Measurements from ENCODE around the gene SPIC. TPM values are rescaled to one million over a fixed set of nuclear protein-coding genes. Genes with fewer than 3 reads are reported as not detected.

SPIC gene
- total RNA-seq, 1 experiment from 2014 or later, result not detected

DNA sequence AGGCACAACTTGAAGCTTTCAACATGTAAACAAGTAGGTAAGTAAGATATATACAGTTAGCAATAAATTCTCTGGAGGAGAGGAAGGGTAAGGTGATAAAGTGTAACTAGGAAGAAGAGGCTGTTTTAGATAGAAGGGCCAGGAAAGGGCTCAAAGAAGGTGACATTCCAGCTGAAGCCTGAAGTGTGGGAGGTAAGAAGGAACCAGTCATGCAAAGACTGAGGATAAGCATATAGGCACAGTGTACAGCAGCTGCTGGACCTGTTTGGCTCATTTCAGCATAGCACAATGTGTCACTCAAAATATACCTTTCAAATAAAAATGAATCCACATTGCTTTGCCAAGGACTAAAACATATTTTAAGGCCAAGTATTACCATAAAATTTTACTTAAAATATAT is 39.0 kb upstream of the SPIC start:
- no TSS peak for BruUV-seq (replicated peaks)
- DNase-seq (ENCODE audit: low read depth, low spot score), result no peak

DNA sequence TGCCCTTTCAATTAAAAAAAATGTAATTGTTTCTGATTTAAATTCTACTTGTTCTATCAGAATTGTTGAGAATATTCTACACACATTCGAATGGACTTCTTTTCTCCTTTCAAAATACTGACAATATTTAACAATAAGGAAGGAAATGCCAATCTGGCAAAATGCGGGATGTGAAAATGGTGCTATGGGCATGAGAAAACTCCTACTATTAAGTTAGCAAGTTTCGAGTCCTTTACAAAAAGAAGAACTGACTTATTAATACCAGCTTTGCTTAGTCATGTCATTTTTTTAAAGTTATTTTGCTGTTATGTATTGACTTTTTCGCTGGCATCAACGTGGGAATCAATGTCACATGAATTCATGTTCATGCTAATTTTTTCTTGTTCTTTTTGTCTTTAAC is 35.9 kb upstream of the SPIC start:
- TF ChIP-seq, protein P1, sequence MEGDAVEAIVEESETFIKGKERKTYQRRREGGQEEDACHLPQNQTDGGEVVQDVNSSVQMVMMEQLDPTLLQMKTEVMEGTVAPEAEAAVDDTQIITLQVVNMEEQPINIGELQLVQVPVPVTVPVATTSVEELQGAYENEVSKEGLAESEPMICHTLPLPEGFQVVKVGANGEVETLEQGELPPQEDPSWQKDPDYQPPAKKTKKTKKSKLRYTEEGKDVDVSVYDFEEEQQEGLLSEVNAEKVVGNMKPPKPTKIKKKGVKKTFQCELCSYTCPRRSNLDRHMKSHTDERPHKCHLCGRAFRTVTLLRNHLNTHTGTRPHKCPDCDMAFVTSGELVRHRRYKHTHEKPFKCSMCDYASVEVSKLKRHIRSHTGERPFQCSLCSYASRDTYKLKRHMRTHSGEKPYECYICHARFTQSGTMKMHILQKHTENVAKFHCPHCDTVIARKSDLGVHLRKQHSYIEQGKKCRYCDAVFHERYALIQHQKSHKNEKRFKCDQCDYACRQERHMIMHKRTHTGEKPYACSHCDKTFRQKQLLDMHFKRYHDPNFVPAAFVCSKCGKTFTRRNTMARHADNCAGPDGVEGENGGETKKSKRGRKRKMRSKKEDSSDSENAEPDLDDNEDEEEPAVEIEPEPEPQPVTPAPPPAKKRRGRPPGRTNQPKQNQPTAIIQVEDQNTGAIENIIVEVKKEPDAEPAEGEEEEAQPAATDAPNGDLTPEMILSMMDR (IDR thresholded peaks at IDR 0.05), result no peak
- no peak for TF ChIP-seq POLR2AphosphoS5 (IDR thresholded peaks at IDR 0.05; ENCODE audit: low read depth, low read length)
- no peak for TF ChIP-seq TCF7L2 (IDR thresholded peaks at IDR 0.05; ENCODE audit: low read depth, low read length)
- DNase-seq (ENCODE audit: low read depth, low spot score) (no peak), ATAC-seq (no peak)
- POLR2A ChIA-PET, result no interaction called here
- Histone ChIP-seq H3K4me1 (ENCODE audit: control insufficient read depth, insufficient read depth, low read length) (no peaks in the 10 kb centered on the region), H3K9me3 (ENCODE audit: control insufficient read depth, insufficient read depth, low read depth, low read length) (no peaks in the 10 kb centered on the region), H3K4me3 (ENCODE audit: low read depth in 2 of 2, low read length in 2 of 2) (no peak overlapping the region), H3K27me3 (ENCODE audit: control insufficient read depth, insufficient read depth, low read length) (no peaks in the 10 kb centered on the region), H3K36me3 (ENCODE audit: control insufficient read depth, insufficient read depth, low read length) (no peaks in the 10 kb centered on the region), H3K27ac (ENCODE audit: low read length) (no peak overlapping the region)
- CTCF ChIA-PET, result no interaction called here
- no TSS peak for BruUV-seq (replicated peaks)
- in situ Hi-C loops (cut with HindIII; ENCODE audit: low pct_unique_long_range_greater_than_20kb, low sequenced_read_pairs) (no loop called here), intact Hi-C loops (cut with micrococcal nuclease; ENCODE audit: unreplicated experiment) (no loop called here)

More for the DNA sequence above, 39.0 kb upstream of the SPIC start:
- Histone ChIP-seq H3K27ac (ENCODE audit: low read length) (no peak overlapping the region), H3K36me3 (ENCODE audit: control insufficient read depth, insufficient read depth, low read length) (no peaks in the 10 kb centered on the region), H3K9me3 (ENCODE audit: control insufficient read depth, insufficient read depth, low read depth, low read length) (no peaks in the 10 kb centered on the region), H3K4me3 (ENCODE audit: low read depth in 2 of 2, low read length in 2 of 2) (no peak overlapping the region), H3K4me1 (ENCODE audit: control insufficient read depth, insufficient read depth, low read length) (no peaks in the 10 kb centered on the region), H3K27me3 (ENCODE audit: control insufficient read depth, insufficient read depth, low read length) (no peaks in the 10 kb centered on the region)
- ATAC-seq, result no peak
- TF ChIP-seq, protein P1 (IDR thresholded peaks at IDR 0.05), result no peak
- no peak for TF ChIP-seq SIN3A (IDR thresholded peaks at IDR 0.05; ENCODE audit: borderline replicate concordance, insufficient read depth, low read depth, low read length)
- no peak for TF ChIP-seq POLR2AphosphoS5 (IDR thresholded peaks at IDR 0.05; ENCODE audit: low read depth, low read length)
- no peak for TF ChIP-seq TCF7L2 (IDR thresholded peaks at IDR 0.05; ENCODE audit: low read depth, low read length)
- TF ChIP-seq, protein P2, sequence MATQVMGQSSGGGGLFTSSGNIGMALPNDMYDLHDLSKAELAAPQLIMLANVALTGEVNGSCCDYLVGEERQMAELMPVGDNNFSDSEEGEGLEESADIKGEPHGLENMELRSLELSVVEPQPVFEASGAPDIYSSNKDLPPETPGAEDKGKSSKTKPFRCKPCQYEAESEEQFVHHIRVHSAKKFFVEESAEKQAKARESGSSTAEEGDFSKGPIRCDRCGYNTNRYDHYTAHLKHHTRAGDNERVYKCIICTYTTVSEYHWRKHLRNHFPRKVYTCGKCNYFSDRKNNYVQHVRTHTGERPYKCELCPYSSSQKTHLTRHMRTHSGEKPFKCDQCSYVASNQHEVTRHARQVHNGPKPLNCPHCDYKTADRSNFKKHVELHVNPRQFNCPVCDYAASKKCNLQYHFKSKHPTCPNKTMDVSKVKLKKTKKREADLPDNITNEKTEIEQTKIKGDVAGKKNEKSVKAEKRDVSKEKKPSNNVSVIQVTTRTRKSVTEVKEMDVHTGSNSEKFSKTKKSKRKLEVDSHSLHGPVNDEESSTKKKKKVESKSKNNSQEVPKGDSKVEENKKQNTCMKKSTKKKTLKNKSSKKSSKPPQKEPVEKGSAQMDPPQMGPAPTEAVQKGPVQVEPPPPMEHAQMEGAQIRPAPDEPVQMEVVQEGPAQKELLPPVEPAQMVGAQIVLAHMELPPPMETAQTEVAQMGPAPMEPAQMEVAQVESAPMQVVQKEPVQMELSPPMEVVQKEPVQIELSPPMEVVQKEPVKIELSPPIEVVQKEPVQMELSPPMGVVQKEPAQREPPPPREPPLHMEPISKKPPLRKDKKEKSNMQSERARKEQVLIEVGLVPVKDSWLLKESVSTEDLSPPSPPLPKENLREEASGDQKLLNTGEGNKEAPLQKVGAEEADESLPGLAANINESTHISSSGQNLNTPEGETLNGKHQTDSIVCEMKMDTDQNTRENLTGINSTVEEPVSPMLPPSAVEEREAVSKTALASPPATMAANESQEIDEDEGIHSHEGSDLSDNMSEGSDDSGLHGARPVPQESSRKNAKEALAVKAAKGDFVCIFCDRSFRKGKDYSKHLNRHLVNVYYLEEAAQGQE (IDR thresholded peaks at IDR 0.05; ENCODE audit: insufficient read depth in 1 of 2, low read depth in 2 of 2, low read length in 1 of 2), result no peak
- ChIA-PET CTCF (no interaction called here), POLR2A (no interaction called here)
- intact Hi-C loops (cut with micrococcal nuclease; ENCODE audit: unreplicated experiment), result no loop called here
- in situ Hi-C loops (cut with HindIII; ENCODE audit: low pct_unique_long_range_greater_than_20kb, low sequenced_read_pairs), result no loop called here
